B cell (primary cell): ENCODE data around the gene ATP6V0A1. TPM values are rescaled to one million over a fixed set of nuclear protein-coding genes. Genes with fewer than 3 reads are reported as not detected.

Experiments used
- ATAC-seq: fragments of 200-7000 bp; cut with Tn5 transposase; one replicate; pipeline ENCODE4 v1.10.0; 2021; ENCODE audit warnings: low read depth, mild to moderate bottlenecking, moderate number of reproducible peaks, moderate library complexity
- CTCF ChIA-PET: fragments of 350-600 bp; sonication (Branson Sonifier 250); formaldehyde crosslinking; loops from one replicate; lab custom pipeline; 2021; ENCODE audit warnings: antibody characterized with exemption, inconsistent platforms; lab: Charles Lee
- POLR2A ChIA-PET: fragments of 350-600 bp; sonication (Branson Sonifier 250); formaldehyde crosslinking; loops from one replicate; lab custom pipeline; 2021; ENCODE audit warnings: antibody characterized with exemption; lab: Charles Lee
- DNase-seq: peaks from one replicate; pipeline ENCODE4 v3.0.0; 2013
- H2AFZ ChIP-seq: 2 replicates; pipeline ENCODE4 v1.6.1; 2012; ENCODE audit warnings: mild to moderate bottlenecking, low read depth, low read length; ENCODE audit not compliant: insufficient read depth, poor library complexity, severe bottlenecking
- H3K27ac ChIP-seq, 2 donors: 1 replicate in 1 of 2; 2 replicates in 1 of 2; pipeline ENCODE4 v1.5.1; 2012 to 2013; ENCODE audit warnings: low read length in 2 of 2, mild to moderate bottlenecking in 2 of 2, moderate library complexity in 1 of 2
- H3K27me3 ChIP-seq, 4 experiments: fragments of 200-600 bp in 1 of 4; sonication (generic) in 1 of 4; replicated peaks in 1 of 4; 1 replicate in 2 of 4; 2 replicates in 2 of 4; pipeline versions ENCODE4 v1.6.1 to v1.7.0; 2013 to 2016; ENCODE audit warnings: low read length in 3 of 4, mild to moderate bottlenecking in 2 of 4, mixed read lengths in 1 of 4, moderate library complexity in 1 of 4; ENCODE audit not compliant: insufficient read depth in 4 of 4, control insufficient read depth in 3 of 4; ENCODE audit errors: control extremely low read depth in 1 of 4
- H3K36me3 ChIP-seq, 2 experiments: replicated peaks in 1 of 2; 1 replicate in 1 of 2; 2 replicates in 1 of 2; pipeline versions ENCODE4 v1.6.1 to v1.7.1; 2013; ENCODE audit warnings: low read length in 1 of 2; ENCODE audit not compliant: insufficient read depth in 2 of 2, control insufficient read depth in 1 of 2; ENCODE audit errors: control extremely low read depth in 1 of 2, extremely low read depth in 1 of 2
- H3K4me1 ChIP-seq, 2 donors: fragments of 200-600 bp in 1 of 2; sonication (generic) in 1 of 2; 1 replicate in 1 of 2; 2 replicates in 1 of 2; pipeline versions ENCODE4 v1.5.1 to v1.6.1; 2013 to 2017; ENCODE audit warnings: low read length in 2 of 2; ENCODE audit not compliant: control insufficient read depth in 2 of 2, insufficient read depth in 2 of 2
- H3K4me2 ChIP-seq: replicated peaks from 2 replicates; pipeline ENCODE3; 2012; ENCODE audit warnings: mild to moderate bottlenecking, low read depth, low read length; ENCODE audit not compliant: poor library complexity, severe bottlenecking
- H3K4me3 ChIP-seq, 5 experiments: fragments of 200-600 bp in 1 of 5; sonication (generic) in 1 of 5; 1 replicate in 3 of 5; 2 replicates in 2 of 5; pipeline versions ENCODE4 v1.5.1 to v1.7.0; 2011 to 2016; ENCODE audit warnings: low read length in 4 of 5, mild to moderate bottlenecking in 4 of 5, low read depth in 2 of 5, control low read depth in 1 of 5, moderate library complexity in 1 of 5; ENCODE audit not compliant: insufficient read depth in 1 of 5; ENCODE audit errors: control extremely low read depth in 1 of 5, extremely low read depth in 1 of 5
- H3K79me2 ChIP-seq: fragments of 200-600 bp; sonication (generic); one replicate; pipeline ENCODE4 v1.6.0; 2016; ENCODE audit warnings: low read length; ENCODE audit not compliant: control insufficient read depth, insufficient read depth
- H3K9ac ChIP-seq: fragments of 200-600 bp; sonication (generic); 2 replicates; pipeline ENCODE4 v1.6.1; 2017; ENCODE audit warnings: mild to moderate bottlenecking, low read length, moderate library complexity
- H3K9me3 ChIP-seq, 3 donors: one replicate each; pipeline versions ENCODE4 v1.6.1 to v1.7.1; 2013; ENCODE audit warnings: low read length in 2 of 3; ENCODE audit not compliant: control insufficient read depth in 2 of 3, insufficient read depth in 1 of 3; ENCODE audit errors: control extremely low read depth in 1 of 3
- H4K20me1 ChIP-seq: 2 replicates; pipeline ENCODE4 v1.6.0; 2012; ENCODE audit warnings: mild to moderate bottlenecking, low read length; ENCODE audit not compliant: insufficient read depth, control insufficient read depth, poor library complexity, severe bottlenecking
- H3K27ac Mint-ChIP-seq: one replicate; pipeline ENCODE4 v1.8.0; 2021; ENCODE audit warnings: mixed read lengths
- H3K27me3 Mint-ChIP-seq: one replicate; pipeline ENCODE4 v1.8.0; 2021; ENCODE audit warnings: mixed read lengths
- H3K4me1 Mint-ChIP-seq: one replicate; pipeline ENCODE4 v1.8.0; 2021; ENCODE audit warnings: mixed read lengths
- H3K4me3 Mint-ChIP-seq: one replicate; pipeline ENCODE4 v1.8.0; 2021; ENCODE audit warnings: mixed read lengths
- H3K9me3 Mint-ChIP-seq: one replicate; pipeline ENCODE4 v1.8.0; 2022; ENCODE audit warnings: mixed read lengths; ENCODE audit not compliant: insufficient read depth
- CTCF ChIP-seq: fragments of 200-600 bp; IDR thresholded peaks from one replicate; pipeline ENCODE4 v1.8.0; 2022; ENCODE audit warnings: antibody characterized with exemption, mild to moderate bottlenecking
- EZH2 ChIP-seq: IDR thresholded peaks from 2 replicates; pipeline ENCODE4 v1.6.1; 2012; ENCODE audit warnings: borderline replicate concordance, low read depth, mild to moderate bottlenecking, moderate library complexity, low read length; ENCODE audit not compliant: insufficient read depth, poor library complexity, severe bottlenecking
- WGBS: methylation state at CpG from one replicate; pipeline ENCODE4 v1.1.5; 2013; ENCODE audit warnings: missing lambda C conversion rate; ENCODE audit not compliant: insufficient coverage; 5-methylcytosine and 5-hydroxymethylcytosine counted together
- intact Hi-C: fragments of 100-400 bp; cut with micrococcal nuclease; formaldehyde crosslinking; loops from one replicate; pipeline ENCODE4 v1.10.0; 2022
- polyA plus RNA-seq: library from polyadenylated mRNA; depleted of rRNA; stranded (reverse); fragments of >200 nt; gene quantifications from 2 replicates; pipeline ENCODE4 v1.2.3, GENCODE V29; 2012
- total RNA-seq, 2 donors: library from RNA; stranded (reverse); fragments of 120-200 nt in 1 of 2; gene quantifications; 1 replicate in 1 of 2; 2 replicates in 1 of 2; pipeline versions ENCODE4 v1.2.3 to v1.2.4, GENCODE V29; 2013 to 2022

Gene ATP6V0A1
- total and polyA plus RNA-seq, 2 donors (not counting 1 experiment from before 2014, with no cell fraction given): 59.1 to 90.9 TPM

DNA sequence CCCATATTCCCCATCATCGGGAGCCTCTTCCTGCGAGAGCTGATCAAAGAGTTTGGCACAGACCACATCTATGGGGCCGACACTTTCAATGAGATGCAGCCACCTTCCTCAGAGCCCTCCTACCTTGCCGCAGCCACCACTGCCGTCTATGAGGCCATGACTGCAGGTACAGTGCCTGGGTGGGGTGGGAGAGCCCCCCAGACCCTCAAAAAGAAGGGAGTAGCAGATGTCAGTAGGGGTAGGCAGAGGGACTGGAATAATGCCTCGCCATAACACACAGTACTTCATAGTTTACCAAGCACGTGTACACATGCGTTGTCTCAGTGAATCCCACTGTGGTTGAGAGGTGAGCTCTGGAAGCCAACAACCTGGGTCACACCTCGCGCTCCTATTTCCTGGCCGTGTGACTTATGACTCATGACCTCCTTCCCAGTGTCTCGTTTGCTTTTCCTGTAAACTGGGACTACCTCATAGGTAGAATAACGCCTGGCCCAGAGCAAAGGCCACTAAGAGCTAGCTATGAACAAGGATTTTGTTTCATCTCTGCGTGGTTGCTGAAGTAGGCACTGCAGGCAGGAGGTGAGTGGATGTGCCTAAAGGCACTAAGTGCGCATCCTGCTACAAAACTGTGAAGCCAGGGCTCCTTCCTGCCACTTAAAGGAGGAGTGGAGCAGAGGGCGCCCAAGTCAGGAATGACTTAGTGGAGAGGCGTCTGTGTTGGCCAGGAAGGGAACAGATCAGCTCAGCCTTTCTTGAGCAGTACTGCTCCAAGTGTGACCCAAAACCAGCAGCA, 82.6 kb downstream of the ATP6V0A1 start:
- TF ChIP-seq CTCF: no peak
- TF ChIP-seq EZH2: no peak
- Histone ChIP-seq H2AFZ (no peak overlapping the region), H3K4me2 (no peak overlapping the region), H3K27me3 (no peaks in the 10 kb centered on the region), H3K27ac (no peak overlapping the region), H3K79me2 (peaks cover 23% of the 10 kb centered on the region), H3K4me1 (peaks cover 9 to 11% of the 10 kb centered on the region in 2 donors), H3K4me3 (no peak overlapping the region), H3K9me3 (no peaks in the 10 kb centered on the region), H4K20me1 (peaks cover 19% of the 10 kb centered on the region), H3K9ac (no peak overlapping the region), H3K36me3 (peaks cover 0 to 22% of the 10 kb centered on the region in 2 experiments)
- ChIA-PET CTCF (interaction anchor here (0.7 kb wide), 2 partner anchors 29 to 159 kb away, joined by 3 to 4 read pairs; no protein-coding TSS in a partner anchor), POLR2A (interaction anchor here (0.6 to 1.2 kb wide), 2 partner anchors 14 to 253 kb away, joined by 4 to 6 read pairs; no protein-coding TSS in a partner anchor)
- no peaks in the 10 kb centered on the region for H3K27me3 Mint-ChIP-seq
- intact Hi-C loops: no loop called here
- no peak overlapping the region for H3K27ac Mint-ChIP-seq
- ATAC-seq (no peak), DNase-seq (no peak)
- peaks cover 17% of the 10 kb centered on the region for H3K4me1 Mint-ChIP-seq
- no peak overlapping the region for H3K4me3 Mint-ChIP-seq
- no peaks in the 10 kb centered on the region for H3K9me3 Mint-ChIP-seq
- 91% methylated on average over 12 of the region's 17 CpGs for WGBS
